HuH-7 (cell line): ENCODE measurements around the gene RNF25.
A peak's percentile ranks its signal among the peaks of the same experiment; 100 is the strongest.

ENCODE experiments used
- DNase-seq: peaks from one replicate; pipeline ENCODE4 v3.0.0; 2011; ENCODE audit warnings: low spot score

Gene RNF25

DNA sequence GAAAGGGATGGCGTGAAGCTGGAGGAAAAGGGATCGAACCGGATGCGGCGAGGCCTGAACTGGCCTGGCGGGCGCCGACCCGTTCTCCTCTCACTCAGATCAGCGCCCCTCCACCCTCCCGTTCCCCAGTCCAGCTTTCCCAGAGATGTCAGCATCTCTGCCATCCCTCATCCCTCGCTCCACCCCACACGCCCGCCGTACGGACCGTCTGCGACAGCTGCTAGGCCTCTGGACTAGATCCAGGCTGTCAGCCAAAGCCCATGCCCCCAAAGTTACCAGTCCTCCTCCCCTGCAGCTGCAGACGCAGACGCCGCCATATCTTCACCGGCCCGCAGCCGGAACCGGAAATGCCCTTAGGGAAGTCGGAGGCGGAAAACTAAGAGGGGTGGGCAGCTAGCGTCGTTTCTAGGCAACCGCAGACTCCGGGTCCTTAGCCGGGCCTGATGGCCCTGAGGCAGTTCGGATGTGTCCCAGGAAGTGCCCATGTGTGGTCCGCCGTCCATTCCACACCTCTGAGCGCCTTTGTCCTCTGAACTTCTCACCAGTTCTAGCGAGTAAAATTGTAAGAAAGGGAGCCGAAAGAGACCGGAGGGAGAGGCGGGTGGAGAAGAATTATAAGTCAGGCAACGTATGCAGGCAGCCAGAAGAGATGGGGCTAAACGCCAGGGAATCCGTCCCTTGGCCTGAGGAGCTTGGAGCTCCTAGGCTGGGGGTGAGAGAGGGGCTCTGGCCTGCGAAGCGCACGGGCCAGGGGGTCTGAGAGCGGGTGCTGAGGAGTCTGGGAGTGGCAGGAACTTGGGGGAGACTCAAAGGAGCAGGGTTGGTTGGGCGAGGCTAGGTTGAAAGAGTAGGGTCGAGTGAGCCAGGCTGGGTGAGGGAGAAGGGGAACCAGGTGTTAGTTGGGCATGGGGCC is at the start of gene RNF25, which contains the start of gene STK36:
Gene RNF25 (minus strand): TSS at position 349 of the 913 bp plus-strand sequence. CDS start 32 bp downstream, at position 317.
Gene STK36 (plus strand): TSS at position 433 of the 913 bp plus-strand sequence. CDS start 744 bp downstream, outside the sequence.
- DNase-seq, result peak; percentile 86

GRCh38 chr2:218721488-218721887 is 49.7 kb upstream of the RNF25 start:
- DNase-seq, result no peak

GRCh38 chr2:218720048-218721041 is 48.5 kb upstream of the RNF25 start:
- no peak for DNase-seq

- no peak for DNase-seq
Measured at GRCh38 chr2:218719457-218719856, 47.7 kb upstream of the RNF25 start.

DNA sequence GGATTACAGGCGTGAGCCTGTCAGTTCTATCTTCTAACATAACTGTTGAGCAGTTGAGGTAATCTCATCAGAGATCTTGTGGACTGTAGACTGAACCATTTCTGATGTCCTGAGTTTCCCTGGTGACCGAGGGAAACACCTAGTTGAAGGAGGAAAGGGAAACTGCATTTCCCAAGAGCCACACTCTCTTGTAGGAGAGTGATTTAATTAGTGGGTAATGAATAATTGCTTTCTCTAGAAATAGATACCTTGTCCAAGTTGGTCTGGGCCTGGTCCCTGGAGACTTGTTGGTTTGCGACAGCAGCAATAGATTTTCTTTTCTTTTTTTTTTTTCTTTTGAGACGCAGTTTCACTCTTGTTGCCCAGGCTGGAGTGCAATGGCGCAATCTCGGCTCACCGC is 46.3 kb upstream of the RNF25 start:
- DNase-seq, result no peak

- DNase-seq, result no peak
Measured at GRCh38 chr2:218717262-218717661, 45.5 kb upstream of the RNF25 start.

GRCh38 chr2:218716070-218716469 is 44.3 kb upstream of the RNF25 start:
- DNase-seq, result no peak

GRCh38 chr2:218713922-218714321 is 42.1 kb upstream of the RNF25 start:
- no peak for DNase-seq

DNA sequence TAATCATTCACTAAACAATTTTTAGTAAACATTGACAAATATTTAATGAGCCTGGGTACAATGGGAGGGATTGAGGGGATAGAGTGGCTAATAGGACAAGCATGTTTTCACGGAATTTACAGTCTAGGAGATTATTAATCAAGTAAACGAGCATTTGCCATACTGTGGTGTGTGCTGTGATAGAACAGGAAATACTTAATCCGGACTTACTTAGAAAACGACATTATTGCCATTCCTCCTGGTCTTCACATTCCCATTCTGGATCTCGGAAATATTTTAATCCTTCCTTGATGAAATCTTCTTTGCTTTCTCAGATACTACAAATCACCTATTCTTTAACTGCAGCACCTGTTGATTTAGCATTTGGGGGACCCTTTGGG is 39.7 kb upstream of the RNF25 start:
- DNase-seq, result no peak

DNA sequence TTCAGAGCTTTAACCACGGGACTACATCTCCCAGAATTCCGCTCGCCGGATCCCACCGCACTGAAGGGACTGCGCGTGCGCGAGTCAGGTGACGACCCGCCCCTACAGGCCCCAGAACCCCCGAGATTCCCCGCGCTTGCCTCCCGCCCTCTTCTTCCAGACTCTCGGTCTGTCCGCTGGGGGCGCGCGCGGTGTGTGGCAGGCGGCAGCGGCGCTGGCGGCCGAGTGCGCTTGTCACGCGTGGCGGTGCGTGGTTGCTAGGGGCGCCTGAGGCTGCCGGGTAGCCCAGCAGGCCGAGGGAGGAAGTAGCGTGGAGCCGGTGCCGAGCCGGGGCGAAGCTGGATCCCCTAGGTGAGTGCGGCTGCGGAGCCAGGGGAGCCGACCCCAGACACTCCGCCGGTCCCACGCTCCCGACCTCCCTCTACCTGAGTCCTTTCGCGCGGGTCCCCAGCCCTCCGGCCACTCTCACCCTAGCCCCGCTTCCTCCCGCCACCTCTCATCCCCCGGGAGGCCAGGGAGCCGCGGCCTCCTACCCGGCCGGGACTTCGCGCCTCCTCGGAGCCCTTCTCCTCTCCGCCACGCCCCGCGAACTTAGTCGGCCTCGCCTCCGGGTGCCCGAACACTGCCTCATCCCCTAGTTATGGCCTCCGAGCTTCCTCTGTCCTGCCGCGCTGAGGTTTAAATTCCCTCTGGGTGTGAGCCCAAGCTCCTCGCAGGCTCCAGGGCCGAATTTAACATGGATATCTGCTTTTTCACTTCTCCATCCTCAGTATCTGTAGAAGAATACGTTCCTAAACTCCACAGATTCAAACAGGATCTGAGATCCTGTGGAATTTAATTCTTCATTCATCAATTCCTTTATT is 39.1 kb upstream of the RNF25 start, which contains the start of gene TTLL4:
Gene TTLL4 (plus strand): TSS at position 149 of the 863 bp plus-strand sequence. CDS start 26,842 bp downstream, outside the sequence.
- DNase-seq, result peak; percentile 96

DNA sequence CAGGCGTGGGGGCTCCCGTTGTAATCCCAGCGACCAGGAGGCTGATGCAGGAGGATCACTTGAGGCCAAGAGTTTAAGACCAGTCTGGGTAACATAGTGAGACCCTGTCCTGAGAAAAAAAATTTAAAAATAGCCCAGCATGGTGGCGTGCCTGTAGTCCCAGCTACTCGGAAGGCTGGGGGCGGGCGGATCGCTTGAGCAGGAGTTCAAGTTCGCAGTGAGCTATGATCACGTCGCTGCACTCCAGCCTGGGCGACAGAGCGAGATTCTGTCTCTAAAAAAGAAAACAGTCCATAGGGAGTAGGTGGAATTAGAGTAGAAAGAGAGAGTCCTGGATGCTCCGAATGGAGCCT is 38.5 kb upstream of the RNF25 start:
- DNase-seq, result no peak

DNA sequence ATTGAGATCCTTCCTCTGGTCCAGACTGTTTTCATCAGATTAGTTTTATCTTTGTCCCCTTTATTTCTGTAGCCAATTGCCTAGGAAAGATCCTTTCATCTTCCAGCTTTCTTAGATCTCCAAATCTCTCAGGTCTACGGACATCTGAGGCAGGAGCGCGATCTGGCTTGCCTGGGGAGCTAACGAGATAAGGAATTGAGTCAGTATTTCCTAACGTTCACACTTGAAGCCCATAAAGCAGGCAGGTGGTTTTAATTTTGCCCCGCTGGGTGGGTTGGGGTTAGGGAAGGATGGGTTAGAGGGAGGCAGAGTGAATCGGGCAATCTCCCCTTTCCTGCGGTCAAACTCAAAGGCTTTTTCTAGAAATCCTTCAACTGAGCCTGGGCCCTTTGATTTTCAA is 38.1 kb upstream of the RNF25 start:
- no peak for DNase-seq

- DNase-seq, result no peak
Measured at GRCh38 chr2:218708086-218708485, 36.3 kb upstream of the RNF25 start.

GRCh38 chr2:218703341-218703740 is 31.5 kb upstream of the RNF25 start:
- no peak for DNase-seq

- DNase-seq, result no peak
Measured at GRCh38 chr2:218701806-218702205, 30.0 kb upstream of the RNF25 start.

DNA sequence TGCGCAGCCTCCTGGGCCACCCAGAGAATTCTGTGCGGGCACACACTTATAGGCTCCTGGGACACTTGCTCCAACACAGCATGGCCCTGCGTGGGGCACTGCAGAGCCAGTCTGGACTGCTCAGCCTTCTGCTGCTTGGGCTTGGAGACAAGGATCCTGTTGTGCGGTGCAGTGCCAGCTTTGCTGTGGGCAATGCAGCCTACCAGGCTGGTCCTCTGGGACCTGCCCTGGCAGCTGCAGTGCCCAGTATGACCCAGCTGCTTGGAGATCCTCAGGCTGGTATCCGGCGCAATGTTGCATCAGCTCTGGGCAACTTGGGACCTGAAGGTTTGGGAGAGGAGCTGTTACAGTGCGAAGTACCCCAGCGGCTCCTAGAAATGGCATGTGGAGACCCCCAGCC is 27.1 kb upstream of the RNF25 start:
- DNase-seq, result no peak

DNA sequence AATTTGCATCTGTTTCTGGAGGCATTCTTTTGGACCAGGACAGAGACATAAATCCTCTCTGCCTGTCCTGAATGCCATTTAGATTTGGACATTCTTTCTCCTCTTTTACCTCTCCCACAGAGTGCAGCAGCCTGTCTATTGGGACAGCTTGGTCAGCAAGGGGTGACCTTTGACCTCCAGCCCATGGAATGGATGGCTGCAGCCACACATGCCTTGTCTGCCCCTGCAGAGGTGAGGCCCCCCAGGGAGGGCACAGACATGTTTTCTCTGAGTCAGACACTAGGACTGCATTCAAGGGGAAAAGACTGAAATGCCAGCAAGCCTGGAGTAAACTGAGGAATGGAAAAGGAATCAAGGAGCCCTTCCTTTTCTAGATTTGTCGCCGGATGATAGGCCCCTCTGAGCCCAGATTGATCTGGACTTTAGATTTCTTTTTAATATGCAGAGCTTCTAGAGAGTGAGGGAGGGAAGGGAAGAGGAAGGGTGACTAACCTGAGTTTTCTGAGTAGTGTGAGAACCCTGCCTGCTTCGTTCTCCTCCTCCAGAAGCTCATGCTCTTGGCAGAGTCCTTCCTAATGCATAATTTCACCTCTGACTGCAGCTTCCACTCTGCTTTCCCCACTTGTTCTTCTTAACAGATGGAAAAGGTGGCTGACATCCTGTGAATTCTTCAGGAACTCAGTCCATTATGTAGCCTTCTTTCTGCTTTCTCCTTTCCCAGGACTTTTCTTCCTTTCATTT is 22.8 kb upstream of the RNF25 start:
- DNase-seq, result no peak

DNA sequence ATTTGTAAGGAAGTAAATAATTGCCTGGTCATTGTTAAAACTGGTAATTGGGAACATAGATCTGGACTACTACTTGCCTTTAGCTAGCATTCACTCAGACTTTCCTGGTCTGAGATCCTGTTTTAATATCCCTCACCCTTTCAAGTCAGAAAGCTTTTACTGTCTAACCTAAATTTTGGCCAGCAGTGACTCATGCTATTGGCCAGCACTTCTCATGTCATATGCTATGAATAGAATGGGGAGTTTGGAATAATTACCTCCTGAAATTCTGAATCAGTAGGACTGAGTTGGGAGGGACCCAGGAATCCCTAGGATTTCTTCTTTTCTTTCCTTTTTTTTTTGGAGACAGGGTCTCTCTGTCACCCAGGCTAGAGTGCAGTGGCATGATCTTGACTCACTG is 19.4 kb upstream of the RNF25 start:
- DNase-seq, result no peak

GRCh38 chr2:218687400-218688060 is 15.7 kb upstream of the RNF25 start:
- peak; percentile 67 for DNase-seq

DNA sequence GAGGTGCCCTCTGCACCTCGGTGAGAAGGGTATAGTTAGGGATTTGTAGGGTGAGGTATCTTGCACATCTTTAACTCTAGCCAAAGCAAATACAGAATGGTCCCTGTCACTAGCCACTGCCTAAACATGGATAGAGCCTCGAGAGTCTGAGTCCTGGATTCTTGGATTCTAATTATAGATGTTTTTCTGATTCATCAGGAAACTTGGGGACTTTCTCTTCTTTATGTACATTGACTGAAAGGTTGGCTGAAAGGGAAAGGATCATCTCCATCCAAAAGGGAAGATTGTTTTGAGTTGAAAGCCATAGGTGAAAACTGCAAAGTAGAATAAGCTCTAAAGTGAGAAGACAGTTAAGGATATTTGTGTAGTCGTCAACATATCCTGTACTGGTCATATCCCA is 8.3 kb upstream of the RNF25 start:
- DNase-seq, result no peak
